GM04503 (cell line): Measurements from ENCODE around the gene BLNK.
"Not testable (repeated sequence)": the region's sequence is repeated elsewhere in the genome, so short reads cannot be mapped to it uniquely, and the experiment has no call there.

Experiments
- DNase-seq: peaks from one replicate; pipeline ENCODE4 v3.0.0-alpha.2; 2012; ENCODE audit warnings: low read depth

The BLNK gene

DNA sequence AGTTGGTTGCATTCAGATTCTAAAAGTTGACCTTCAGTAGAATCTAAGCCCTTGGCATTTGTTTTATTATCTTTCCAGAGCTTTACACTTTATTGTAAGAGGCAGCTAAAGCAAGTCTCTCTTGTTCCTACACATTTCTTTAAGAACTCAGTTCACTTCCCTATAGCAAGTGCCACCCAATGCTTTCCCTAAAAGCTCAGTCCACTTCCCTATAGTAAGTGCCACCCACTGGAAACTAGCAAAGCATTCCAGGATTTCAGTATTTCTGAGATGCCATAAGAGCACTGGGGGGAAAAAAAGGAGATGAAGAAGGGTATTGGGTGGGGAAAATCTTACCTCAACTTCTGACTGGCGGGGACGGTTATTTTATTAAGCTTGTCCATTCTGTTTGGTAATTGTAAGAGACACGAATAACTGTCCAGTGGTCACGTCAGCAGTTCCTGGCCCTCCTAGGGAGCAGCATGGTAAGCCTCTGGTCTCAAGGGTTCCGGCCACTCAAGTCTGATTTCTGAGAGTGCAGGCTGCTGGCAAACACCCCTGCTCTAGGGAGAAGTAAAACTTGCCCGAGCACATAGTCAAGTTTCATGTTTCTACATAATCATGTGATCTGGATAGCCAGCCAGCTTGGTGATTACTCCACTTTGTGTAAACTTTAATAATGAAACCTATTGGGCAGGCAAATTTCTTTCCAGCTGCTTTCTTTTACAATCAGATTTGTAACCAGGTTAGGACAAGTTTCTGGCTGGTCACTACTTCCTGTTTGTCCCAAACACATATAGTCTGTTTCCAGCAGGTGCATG, at the start of gene BLNK:
Gene BLNK (minus strand): TSS at position 554 of the 800 bp plus-strand sequence. CDS start 171 bp downstream, at position 383.
- no peak for DNase-seq

DNA sequence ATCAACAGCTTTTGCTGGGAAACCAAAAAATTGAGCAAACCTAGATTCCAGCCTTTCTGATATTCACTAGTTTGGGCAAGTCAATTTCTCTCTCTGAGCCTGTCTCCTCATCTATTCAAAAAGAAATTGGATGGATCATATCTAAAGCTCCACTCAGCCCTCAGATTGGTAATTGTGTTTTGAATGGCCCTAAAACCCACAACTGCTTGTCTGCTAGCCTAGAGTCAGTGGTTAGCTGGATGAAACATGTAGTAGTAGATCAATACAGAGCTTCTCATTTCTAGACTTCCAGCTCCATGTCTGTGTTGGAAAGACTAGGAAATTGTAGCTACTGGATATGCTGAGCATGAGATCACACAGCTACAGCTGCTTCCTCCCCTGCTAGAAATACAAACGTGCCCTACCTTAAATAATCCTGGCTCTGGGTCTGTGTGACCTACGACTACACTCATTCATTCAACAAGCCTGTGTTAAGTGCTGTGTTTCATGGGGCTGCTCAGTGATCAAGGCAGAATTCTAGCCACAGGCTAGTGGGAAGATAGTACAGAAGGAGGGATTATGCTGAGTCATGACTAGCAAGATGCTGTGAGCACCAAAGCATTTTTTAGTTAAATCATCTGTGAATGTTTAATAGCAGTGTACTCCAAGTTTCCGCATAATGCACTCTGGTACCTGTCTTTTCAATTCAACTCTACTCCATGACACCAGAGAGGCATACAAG, 48.5 kb upstream of the BLNK start:
- no peak for DNase-seq

DNA sequence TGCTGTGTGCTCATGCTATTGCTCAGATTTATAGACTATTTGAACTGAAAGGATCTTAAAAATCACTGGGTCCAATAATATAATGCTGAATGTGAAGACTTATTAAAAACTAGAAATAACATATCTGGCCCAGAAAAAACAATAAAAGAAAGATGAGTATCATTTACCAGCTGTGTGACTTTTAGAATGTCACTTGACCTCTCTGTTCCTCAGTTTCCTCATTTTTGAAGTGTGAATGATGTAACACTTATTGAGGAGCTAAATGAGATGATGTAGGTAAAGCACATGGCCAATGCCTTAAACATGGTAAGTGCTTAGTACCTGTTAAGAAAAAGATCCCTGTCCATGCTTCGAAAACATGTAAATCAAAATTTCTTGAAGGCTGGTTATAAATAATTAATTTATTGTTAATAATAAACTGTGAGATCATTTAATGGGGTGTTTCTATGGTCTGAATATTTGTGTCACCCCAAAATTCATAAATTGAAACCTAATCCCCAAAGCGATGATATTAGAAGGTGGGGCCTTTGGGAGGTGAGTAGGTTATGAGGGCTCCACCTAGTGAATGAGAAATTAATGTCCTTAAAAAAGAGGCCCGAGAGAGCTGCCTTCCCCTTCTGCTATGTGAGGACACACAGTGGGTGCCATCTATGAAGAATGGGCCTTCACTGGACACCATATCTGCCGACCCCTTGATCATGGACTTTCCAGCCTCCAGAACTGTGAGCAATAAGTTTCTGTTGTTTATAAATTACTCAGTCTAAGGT, 45.9 kb upstream of the BLNK start:
- DNase-seq = no peak

DNA sequence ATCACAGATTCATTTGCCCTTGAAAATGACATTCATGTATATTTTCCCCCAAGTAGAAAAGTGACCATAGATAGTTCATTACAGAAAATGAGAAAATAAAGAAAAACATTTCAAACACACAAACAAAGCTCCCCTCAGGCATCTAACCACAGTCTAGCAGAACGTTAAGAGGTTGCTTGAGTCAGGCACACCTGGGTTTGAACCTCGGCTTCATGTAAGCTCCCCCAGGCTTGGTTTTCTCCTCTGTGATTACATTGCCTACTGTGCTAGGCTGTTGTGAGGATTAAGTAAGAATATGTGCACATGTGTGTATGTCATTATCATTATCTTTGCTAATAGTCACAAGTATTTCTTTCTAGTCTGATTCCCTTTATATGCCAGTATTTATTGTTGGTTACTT, 42.0 kb upstream of the BLNK start:
- DNase-seq = no peak

DNA sequence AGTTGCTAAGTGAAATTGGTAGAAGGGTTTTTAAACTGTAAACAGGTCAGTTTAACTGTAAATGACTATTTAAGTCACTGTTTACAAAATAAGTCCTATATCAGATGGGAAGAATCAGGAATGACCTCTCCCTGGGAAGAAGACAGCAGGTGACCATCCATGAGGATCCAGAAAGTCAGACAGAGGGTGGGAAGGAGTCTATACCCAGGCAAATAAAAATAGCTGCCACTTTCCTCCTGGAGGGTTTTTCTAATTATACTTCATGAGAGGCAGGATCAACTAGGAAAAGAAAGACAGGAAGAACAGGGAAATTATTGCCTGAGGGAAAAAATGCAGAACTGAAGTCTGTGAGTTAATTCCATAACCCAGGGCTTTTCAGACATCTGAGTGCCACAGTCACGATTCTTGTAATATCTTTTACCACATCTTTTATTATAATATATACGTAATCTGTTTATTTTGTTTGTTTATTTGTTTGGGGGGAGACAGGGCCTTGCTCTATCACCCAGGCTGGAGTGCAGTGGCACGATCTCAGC, 39.9 kb upstream of the BLNK start:
- DNase-seq = no peak

DNA sequence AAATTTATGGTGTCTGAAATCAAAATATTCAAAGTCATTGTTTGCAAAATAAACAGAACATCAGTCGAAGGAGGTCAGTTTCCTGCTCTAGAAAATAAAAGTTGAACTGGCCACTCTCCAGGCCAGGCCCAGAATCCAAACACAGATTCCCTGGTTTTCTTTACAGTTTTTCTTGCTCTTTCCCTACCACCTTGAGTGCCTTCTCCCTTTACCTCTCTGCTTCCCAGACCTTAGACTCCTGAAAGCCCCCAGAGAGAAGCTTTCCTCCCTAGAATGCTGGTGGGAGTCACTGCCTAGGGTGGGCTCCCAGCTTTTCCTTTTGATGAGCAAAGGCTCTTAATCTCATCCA, 38.9 kb upstream of the BLNK start:
- no peak for DNase-seq

DNA sequence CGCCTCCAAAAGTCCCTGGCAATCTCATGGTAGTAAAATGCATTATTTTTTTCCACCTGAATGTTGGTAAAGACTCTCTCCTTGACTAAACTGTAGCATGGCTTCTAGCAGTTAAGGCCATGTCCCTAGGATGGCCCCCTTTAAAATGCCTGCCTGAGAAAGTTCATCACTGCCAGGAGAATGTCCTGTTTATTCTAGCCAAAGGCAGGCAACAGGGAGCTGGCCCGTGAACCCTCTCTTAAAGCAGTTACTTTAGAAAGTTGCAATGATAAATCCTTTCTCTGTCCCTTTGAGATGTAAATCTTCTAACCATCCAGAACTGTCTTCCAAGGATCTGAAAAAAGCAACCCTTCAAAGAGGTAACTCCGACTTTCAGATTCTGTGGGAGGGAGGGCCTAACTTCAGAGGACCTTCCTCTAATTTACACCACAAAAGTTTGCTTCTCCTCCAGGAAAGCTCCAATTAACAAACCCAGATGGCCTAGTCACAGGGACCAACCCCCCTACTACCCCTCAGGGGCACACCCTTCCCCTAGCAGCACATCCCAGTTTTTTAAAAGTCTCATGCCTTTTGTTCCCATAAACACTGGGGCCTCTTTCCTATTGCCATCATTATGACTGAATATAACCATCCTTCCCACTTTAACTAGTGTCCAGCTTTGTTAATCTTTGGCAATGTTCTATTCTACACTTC, 38.4 kb upstream of the BLNK start:
- DNase-seq = no peak

DNA sequence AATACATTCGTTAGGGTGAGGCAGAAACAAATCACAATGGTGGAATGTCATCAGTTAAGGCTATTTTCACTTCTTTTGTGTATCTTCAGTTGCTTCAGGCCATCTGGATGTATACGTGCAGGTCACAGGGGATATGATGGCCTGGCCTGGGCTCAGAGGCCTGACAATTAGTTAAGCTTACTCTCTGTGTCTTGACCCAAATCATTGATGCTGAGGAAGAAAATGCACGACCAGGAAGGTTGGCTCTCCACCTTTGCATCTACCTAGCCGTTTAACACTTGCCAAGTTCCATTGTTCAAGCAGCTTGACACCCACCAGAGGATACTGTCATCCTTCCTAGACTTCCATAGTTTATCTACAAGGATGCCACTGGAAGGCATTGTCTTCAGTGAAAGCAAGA, 37.5 kb upstream of the BLNK start:
- not testable (repeated sequence) for DNase-seq

DNA sequence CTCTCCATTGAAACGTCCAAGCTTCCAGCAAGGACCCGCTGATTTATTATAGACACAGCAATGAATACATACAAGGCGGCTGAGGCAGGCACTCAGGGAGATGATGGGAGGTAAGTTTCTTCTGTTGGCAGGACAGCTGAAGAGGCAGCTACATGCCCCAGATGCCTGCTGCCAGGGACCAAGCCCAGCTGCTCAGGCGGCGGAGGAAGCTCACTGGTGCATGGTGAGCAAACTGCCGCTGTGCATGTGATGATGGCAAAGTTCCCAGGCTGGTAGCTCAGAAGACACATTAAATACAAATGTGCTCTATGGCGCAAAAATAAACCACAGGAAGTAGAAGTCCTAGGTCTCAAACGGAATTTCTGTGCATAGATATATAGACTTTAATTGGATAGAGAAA, 35.1 kb upstream of the BLNK start:
- DNase-seq = no peak

DNA sequence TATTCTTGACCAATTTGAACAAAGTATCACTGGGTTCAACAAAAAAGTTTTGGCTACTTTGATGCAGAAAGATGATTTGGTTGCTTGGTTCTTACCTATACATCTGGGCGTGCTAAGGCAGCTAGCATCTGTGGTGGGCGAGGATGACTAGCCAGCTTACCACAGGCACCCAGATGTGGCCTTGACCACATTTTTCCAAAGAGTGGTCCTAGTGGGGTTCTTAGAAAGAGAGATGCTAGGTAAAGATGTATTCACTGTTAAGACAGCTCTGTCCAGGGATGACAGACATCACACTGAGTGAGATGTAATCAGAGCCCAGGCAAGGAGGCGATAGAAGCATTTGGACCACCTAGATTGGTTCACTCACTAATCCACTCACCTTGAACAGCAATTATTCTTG, 33.6 kb upstream of the BLNK start:
- DNase-seq = no peak

DNA sequence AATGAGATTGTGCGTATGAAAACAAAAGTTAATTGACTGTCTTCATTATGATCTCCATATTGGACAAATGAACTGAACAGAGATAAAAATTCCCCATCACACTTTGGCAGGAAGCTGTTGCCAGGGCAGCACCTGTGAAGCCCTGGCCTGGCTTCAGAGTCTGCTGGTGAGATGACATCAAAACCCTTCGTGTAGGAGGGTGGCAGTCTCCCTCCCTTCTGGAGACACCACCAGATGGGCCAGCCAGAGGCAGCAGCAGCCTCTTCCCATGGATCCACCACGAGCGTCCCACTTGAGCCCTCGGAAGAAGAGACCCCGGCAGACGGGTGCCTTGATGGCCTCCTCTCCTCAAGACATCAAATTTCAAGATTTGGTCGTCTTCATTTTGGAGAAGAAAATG, 32.9 kb upstream of the BLNK start, which contains the start of gene DNTT:
Gene DNTT (plus strand): TSS at position 205 of the 400 bp plus-strand sequence. CDS start 64 bp downstream, at position 269.
- DNase-seq = no peak

DNA sequence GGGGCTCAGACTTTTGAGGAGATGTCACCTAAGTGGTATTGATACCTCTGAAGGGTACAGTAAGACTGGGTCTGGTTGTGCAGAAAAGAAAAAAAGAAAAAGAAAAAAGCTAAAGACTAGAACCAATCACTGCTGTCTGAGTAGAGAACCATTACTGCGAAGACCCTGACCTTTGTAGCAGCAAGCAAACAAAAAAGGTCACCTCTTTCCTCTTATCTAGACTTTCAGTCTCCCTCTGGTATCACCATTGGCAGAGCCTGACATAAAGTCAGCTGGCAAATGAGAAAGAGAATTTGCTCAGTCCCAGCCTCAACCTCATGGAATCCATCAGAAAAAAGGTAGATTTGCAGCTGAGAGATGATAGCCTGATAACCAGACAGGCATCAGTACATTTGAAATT, 30.2 kb upstream of the BLNK start:
- no peak for DNase-seq

DNA sequence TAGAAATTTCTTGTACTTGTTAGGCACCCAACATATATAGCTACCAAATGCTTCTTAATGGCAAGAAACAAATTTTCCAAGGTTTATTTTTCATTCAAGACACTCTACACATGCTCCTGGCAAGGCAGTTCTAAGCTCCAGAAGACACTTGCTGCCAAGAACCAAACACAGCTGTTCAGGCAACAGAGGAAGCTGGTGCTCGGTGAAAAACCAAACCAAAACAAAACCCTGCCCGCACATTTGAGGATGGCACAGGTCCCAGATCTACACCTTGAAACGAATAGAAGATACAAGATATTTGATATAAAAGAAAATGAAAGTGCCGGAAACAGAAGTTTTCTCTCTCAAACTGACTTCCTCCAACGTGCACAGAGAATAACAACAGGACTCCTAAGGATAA, 28.0 kb upstream of the BLNK start:
- DNase-seq = no peak

DNA sequence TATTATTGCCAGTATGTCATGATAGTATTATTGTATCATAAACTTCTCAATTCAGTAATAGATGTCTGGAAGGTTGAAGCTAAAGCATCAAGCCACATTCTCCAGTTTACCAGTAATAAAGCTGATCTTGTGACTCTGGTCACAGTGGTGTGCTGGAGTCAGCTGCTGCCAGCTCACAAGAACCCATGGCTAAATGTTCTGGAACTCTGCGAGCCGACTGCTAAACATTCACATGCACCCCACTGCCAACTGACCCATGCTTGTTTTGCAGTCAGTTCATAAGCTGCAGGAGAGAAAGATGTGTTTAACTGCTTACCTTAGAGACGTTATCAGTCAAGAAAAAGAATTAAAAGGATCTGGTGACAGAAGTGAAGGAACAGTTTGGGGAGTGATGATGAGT, 27.0 kb upstream of the BLNK start:
- DNase-seq = no peak

DNA sequence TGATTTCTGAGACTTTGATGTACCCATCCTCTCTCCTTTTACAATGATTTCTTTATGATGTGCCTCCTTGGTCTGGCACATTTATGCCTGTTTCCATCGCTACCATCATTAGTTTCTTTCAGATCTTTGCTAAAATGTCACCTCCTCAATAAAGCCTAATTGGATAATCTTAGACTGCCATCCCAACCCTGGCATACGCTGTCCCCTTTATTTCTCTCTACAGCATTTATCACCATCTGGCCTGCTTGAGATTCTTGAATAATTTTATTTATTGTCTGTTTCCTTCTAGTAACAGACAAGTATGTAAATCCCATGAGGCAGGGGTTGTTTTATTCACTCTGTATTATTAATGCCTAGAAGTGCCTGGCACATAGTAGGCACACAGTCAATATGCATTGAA, 26.1 kb upstream of the BLNK start:
- no peak for DNase-seq

DNA sequence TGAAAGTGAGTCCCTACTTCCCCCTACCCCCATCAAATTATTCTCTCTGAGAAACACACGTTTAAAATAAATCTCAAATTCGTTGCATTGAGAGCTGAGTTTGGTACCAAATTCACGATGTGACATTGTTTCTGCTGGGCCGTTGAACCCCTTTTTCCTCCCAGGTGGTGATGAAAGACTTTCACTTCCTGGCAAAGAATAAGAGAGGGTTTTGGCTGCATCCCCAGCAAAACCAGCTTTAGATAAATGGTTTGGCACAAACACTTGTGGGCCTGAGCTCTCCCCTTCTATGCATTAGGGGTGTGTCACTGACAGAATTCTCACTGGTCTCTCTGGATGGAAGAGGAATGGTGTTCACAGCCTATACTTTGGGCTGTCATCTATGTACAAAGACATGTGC, 24.1 kb upstream of the BLNK start:
- no peak for DNase-seq

DNA sequence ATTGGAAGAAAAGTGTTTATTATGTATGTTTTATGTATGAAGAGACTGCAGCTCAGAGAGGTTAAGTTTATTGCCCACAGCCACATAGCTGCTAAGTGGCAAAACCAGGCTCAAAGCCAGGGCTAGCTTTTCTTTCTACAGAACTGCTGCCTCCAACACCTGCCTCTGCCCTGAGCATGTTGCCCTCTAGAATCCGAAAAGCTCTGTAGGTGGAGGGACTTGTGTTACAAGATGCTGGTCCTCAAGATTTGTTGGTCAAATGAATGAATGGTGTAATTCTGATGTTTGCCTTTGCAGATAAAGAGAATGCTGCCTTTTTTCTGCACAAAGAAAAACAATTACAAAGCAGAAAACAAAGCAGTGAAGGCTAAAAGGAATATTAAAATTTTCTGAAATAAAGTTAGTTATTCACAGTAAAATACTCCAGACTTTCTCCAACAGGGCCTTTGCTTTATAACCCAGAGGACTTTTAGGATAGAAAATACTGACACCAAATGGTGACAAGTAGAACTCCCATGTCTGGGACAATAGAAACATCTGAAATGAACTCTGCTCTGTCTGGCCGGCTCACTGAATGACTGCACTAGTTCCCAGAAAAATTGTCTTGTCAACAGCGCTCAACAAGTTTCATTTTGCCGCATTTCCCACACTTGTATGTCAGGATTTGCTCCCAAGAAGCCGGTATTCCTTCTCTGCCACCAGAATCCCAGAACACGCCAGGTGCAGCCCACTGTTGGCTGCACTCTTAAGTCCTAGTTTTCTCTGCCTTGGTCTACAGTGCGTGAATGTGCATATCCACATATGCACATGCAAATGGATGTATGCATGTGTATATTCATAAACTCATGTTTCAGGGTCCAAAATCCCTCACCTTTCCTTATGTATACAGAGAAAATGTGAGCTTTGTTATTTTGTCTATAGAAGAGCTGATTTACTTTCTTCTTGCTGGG, 21.9 kb upstream of the BLNK start:
- peak; percentile 11 for DNase-seq

DNA sequence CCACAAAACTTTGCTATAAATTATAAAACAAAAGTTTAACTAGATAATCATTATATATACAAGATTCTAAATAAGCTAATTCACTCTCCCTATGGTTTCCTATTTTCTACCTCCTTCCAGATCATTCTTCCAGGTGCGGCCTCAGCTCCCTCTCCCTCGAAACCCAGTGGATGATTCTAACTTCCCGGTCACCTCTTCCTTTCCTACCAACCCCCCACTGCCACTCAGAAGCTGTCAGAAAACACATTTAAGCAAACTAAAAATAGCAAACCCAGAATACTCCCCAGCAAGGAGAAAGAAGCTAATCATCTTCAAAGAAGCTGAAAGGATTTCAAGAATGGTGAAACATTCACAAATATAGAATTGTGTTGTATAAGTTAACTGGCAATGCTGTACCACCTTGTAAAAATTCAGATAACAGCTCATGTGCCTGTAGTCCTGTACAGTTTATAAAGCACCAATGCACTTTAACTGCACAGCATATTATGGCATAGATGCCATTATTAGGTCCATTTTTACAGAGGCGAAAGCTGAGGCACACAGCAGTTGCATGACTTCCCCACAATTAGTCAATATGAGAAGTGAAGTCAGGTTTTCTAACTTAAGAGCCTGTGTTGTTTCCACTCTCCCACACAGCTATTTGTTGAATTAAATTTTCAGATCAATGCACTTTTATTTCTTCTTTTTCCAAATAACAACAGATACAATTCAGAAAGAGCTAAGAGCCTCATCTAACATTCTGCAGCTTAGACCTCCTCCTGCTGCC, 19.2 kb upstream of the BLNK start:
- DNase-seq = no peak

DNA sequence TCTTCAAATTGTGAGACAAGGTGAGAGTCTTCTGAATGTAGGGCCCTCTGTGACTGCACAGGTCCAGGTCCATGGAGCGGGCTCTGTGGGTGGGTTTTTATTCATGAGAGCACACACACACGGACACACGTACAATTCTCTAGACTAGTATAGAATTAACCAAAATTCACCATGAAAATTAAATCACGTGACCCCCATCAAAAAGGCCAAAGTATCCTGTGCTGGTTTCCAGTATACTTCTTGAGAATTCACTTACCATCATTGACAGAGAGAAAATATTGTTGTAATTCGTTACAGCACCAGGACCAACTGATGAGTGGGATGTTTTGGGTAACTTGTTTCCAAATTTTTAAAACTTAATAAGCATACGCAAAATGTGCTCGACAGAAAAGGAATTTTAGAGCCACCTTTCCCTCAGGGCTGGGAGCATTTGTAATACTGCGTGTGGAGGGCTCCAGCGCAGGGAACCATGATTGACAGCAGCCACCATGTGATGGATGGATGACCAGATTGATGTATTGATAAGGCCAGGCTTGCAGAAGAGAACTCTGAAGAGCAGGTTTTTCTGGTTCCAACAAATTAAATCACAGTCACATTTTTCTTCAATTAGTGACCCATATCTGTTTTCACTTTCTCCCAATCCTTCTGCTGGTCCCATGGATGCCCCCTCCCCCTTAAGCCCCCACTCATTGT, 18.0 kb upstream of the BLNK start:
- DNase-seq = no peak
